SK-N-MC (cell line): ENCODE measurements around the gene LONP1.

Experiments used
- EZH2 ChIP-seq: fragments of 200-600 bp; sonication (generic); IDR thresholded peaks from one replicate; pipeline ENCODE4 v1.6.1; 2017; ENCODE audit warnings: antibody characterized with exemption
- FOXP2 ChIP-seq: optimal IDR thresholded peaks from 2 replicates; pipeline ENCODE3; 2011; ENCODE audit warnings: mild to moderate bottlenecking, moderate library complexity; ENCODE audit not compliant: insufficient read depth; ENCODE audit errors: extremely low read length, control extremely low read depth
- POLR2AphosphoS5 ChIP-seq: IDR thresholded peaks from 2 replicates; pipeline ENCODE4 v1.6.1; 2012; ENCODE audit warnings: mild to moderate bottlenecking, low read depth, low read length, borderline replicate concordance

GRCh38 chr19:5669212-5669611, 50.7 kb downstream of the LONP1 start:
- TF ChIP-seq POLR2AphosphoS5 (no peak), EZH2 (no peak), FOXP2 (no peak)
